HG02938 (cell line): ENCODE results near the gene C17orf75.
"Not testable (repeated sequence)": the region's sequence is repeated elsewhere in the genome, so short reads cannot be mapped to it uniquely, and the experiment has no call there.

Experiments used
- ATAC-seq: cut with Tn5 transposase; IDR thresholded peaks from one replicate; pipeline ENCODE4 v1.9.1; 2021; ENCODE audit warnings: mild to moderate bottlenecking, moderate library complexity; ENCODE audit not compliant: unreplicated experiment

C17orf75 gene

DNA sequence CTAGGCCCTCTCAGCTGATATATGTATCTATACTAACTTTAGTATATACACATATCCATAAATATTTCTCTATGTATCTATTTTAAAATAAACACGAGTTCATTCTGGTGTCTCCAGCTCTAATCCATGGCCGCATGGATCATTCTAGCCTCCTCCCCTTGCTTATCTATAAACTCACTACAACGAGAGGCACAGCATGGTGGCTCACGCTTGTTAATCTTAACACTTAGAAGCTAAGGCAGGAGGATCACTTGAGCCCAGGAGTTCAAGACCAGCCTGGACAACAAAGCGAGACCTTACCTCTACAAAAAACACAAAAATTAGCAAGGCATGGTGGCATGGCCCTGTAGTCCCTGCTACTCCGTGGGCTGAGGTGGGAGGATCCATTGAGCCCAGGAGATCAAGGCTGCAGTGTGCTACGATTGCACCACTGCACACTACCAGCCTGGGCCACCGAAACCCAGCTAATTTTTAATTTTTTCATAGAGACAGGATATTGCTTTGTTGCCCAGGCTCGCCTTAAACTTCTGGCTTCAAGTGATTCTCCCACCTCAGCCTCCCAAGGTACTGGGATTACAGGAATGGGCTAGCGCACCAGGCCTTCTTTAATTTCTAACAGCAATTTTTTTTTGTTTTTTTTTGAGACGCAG is 4.1 kb upstream of the C17orf75 start:
- ATAC-seq: no peak

DNA sequence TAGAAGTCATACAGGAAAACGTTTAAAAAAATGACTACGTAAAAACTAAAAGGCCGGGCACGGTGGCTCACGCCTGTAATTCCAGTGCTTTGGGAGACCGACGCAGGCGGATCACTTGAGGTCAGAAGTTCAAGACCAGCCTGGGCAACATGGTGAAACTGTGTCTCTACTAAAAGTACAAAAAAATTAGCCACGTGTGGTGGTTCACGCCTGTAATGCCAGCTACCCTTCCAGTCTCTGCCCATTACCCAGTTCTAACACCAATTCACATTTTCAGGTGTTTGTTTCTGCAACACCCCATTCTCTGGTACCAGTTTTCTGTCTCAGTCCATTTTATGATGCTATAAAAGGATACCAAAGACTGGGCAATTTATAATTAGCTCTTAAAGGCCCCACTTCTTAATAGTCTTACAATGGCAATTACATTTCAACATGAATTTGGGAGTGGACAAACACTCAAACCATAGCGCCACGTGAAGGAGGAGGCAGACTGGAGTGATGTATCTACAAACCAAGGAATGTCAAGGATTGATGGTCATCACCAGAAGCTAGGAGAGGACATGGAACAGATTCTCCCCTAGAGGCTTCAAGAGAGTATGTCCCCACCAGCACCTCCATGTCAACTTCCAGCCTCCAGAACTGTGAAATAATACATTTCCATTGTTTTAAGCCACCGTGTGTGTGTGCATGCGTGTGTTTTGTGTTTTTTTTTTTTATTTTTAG is 791 bp upstream of the C17orf75 start:
- ATAC-seq: no peak

DNA sequence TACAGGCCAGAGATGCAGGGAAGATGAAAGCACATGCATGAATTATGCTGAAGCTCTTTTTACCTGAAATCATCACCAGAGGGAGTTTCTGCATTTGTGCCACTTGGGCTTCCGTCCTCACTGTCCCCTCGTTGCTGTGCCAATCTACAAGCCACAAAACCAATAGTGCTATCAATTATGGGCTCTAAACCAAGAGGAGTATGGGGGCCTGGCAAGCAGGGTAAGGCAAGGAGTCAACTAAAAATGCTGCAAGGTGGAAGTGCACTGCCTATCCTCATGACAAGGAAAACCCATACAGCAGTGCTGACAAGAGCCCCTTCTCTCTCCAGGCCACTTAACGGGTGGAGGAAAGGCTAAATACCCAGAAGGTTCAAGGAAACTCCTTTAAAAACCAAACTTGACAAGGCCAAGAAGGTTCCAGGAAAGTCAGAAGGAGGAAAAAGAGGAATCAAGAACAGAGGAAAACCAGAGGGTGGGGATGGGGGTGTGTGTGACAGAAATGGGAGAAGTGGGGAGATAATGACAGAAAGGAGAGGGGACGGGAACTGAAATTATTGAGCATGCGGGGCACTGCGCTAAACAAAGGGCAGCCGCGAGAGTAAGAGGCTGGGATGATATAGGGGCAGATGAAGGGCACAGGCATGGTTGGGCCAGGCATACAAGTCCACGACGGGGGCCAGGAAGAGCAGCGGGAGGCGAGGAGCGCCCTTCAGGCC is 674 bp downstream of the C17orf75 start:
- ATAC-seq: peak; percentile 14

DNA sequence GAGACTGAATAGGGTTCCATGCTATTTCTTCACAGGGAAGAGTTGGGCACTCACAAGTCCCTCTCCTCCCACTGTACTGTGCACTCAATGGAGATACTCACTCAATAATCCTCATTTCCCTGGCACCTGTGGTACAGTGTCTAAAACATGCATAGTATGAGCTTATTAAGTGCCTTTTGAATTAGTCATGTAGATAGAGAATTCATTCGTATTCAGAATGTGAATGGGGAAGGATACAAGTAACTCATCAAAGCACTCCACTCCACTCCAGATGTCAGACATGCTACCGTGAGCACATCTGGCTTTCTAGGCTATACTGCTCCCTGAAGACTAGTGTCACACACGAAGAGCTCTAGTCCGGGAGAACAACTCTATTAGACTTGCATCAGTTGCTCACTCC is 6.3 kb downstream of the C17orf75 start:
- no peak for ATAC-seq

DNA sequence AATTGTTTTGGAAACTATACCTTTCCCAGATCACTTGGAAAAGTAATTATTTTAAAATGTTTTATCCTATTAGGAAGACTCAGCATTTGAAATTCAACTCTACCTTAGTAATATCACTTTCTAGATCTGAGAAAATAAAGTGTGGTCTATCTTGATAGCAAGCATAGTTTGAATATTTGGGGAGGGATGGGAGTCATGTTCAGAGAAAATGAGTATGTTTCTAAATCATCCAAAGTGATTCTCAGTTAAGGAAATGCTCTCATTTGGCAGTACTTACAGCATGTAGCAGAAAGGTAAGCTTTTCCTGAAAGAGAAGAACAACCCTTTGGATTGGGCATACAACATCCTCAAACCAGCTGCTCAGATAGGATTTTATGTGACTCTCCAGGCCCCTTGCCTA is 6.9 kb downstream of the C17orf75 start:
- ATAC-seq: no peak

DNA sequence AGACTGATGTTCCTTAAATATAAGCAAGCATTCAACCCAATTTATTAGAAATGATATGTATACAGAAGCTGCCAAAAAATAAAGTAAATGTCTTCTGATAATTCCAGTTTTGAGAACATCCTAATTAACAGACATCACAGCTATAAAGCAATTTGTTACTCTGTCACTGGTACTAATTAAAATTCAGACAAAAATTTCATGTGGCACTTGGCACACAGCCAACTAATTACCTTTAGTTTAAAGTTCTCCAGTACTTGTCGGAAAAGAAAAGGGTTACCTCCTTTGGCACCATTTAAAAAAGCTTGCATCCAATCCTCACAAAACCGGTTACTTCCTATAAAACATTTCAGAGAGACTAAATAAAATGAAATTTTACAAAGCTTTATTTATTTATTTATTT is 8.8 kb downstream of the C17orf75 start:
- ATAC-seq: no peak

DNA sequence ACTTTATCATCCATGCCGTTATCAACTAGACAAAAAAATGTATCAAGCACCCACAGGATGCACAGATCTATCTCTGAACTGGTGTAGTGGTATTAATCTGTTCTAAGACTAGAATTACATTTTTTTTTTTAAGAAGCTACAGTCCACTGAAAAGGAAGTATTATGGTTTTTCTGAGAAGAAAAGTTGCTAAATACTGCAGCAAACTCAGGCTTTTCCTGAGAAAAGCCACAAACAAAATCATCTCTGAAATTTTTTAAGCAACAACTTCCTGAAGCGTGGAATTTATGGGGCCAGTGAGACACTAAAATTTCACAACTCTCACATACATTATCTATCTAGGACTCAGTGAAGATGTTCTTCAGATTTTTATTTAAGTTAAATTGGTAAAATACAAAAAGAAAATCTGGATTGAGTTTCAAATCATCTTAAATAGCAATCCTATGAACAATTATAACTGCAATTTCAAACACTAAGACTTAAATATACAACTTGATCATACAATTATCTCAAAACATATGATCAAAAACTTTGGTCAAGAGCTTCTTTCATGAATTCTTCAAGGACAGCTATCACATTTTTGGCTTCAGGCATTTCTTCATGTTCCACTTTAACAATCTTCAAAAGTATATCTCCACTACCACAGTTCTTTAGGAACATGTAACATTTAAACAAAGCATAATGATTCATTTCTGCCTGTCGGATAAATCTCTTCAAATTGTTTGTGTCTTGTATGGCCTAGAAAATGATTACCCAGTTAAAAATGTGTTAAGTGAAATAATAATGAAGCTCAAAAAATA is 10.5 kb downstream of the C17orf75 start:
- no peak for ATAC-seq

DNA sequence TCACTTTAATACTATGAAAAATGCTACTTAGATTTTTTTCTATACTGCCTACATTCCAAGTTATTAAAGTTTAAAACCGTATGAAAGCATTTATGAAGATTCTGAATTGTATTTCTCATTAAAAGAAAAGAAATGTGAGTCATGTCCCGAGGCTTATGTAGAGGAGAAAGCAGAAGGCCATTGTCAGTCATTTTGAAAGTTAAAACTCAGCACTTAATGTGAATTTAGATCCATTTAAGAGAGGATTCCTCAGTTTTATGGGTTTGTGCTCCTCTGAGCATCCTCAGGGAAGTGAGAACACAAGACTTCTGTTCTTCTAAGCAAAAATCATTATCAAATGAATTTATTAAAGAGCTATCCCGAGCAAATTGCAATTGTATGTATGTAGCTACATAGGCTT is 11.8 kb downstream of the C17orf75 start:
- ATAC-seq: no peak

DNA sequence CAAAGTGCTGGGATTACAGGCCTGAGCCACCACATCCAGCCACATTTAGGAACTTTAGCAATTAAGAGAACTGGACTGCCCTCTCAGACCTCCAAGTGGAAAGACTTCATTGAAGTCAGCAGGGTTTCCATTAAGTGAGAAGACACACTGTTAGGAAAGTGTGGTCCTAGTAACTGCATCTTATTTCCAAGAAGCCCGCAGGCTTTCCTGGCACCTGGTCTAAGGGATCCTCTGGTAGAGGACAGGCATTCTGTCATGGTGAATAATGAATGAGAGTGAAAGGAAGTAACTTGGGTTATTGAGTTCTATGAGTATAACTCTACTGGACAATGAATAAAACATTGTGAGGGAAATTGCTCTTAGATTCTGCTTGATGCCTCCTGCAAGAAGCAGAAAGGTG is 14.1 kb downstream of the C17orf75 start:
- no peak for ATAC-seq

DNA sequence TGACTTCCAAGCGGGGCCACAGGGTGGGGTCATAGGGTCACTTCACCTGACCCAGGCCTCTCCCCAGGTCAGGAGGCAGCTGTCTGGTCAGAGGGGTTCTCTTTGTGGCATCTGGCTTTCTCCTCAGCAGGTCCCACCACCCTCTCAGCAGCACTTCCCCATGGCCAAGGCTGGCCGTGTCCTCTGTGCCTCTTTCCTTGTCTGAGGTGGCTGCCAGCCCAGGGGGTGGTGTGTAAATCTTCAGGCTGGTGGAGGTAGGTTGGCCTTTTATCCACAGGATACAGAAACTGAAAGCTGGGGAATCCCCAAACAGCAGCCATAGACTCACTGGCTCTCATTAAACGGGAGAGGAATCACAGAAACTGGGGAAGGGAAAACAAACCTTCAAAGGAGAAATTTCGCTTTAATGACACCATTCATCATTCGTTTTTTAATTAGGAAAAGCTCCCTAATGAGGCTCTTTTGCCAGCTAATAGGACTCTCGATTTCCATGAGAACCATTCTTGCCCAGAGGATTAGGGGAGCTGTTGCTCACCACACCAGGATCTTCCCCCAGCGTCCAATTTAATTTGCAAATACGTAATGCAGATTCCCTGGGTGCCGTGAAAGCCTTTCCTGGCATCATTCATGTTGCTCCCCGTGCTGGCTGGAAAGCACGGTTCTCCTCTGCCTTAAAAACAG is 18.0 kb downstream of the C17orf75 start:
- ATAC-seq: no peak

DNA sequence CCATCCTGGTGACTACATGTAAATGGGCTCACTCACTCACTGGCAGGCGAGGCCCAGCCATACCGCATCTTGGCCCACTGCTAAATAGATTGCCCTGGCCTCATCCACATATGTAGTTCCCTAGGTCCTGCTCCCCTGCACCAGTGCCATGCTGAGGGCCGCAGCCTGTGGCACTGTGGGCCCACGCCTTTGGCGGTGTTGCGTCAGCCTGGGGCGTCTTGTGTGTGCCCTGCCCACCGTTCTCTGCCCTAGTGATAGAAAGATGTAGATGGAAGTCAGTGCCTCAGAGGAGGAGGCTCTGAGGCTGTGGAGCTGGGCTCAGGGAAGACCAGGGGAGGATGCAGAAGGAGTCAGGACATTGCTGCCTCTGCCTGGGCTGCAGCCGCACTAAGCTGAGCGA is 18.9 kb downstream of the C17orf75 start:
- no peak for ATAC-seq

DNA sequence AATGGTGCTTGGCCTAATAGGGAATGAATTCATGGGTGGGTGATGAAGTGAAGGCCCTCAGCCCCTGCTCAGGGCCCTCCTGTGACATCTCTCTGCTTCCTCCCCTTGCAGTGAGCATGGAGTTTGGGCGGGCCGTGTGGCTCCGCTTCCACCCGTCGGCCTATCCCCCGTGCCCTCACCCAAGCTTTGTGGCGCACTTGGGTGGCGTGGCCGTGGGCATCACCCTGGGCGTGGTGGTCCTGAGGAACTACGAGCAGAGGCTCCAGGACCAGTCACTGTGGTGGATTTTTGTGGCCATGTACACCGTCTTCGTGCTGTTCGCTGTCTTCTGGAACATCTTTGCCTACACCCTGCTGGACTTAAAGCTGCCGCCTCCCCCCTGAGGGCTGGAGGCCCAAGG is 21.1 kb downstream of the C17orf75 start:
- no peak for ATAC-seq

DNA sequence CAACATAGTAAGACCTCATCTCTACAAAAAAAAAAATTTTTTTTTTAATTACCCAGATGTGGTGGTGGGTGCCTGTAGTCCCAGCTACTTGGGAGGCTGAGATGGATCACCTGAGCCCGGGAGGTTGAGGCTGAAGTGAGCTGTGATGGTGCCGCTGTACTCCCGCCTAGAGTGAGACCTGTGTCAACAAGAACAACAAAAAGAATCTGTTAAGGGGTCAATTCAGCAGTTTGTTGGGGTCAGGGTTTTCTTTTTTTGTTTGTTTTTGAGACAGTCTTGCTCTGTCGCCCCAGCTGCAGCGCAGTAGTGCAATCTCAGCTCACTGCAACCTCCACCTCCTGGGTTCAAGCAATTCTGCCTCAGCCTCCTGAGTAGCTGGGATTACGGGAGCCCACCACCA is 21.9 kb downstream of the C17orf75 start:
- ATAC-seq: not testable (repeated sequence)

DNA sequence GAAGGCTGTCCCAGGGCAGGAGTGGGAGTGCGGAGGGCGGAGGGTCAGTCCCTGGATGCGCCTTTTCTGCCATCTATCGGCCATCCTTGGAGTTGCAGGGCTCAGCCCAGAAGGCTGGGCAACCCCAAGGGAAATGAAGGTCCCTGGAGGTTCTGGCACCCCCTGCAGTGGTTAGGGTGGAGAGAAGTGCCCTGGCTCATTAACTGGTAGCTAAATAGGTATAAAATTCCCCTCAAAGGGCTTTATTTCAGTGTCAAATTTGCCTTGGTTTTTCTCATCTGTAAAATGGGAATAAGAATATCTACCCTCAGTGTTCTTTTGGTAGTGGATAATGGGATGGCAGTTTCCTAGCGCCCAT is 22.4 kb downstream of the C17orf75 start:
- ATAC-seq: no peak

DNA sequence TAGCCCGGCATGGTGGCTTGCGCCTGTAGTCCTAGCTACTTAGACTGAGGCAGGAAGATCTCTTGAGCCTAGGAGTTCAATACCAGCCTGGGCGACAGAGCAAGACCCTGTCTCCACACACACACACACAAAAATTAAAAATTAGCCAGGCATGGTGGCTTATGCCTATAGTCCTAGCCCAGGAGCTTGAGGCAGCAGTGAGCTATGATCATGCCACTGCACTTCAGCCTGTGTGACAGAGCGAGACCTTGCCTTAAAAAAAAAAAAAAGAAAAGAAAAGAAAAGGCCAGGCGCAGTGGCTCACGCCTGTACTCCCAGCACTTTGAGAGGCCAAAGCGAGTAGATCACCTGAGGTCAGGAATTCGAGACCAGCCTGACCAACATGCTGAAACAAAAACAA is 23.9 kb downstream of the C17orf75 start:
- ATAC-seq: no peak

DNA sequence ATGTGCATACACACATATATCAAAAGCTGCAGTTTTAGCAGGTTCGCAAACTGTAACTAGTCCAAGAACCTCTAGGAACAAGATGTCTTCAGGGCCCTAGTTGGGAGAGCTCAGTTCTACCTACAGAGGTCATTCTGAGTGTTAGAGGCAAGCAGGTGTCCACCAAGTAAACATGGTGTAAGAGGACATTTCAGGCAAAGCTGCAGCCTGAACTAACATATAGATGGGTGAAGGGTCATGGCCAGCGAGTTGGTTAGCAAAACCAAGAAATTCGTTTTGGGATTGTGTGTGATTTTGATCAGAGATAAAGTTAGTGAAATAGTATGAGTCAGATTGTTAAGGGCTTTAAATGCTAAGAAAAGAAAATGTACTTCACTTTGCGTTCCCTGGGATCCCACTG is 24.6 kb downstream of the C17orf75 start:
- ATAC-seq: no peak

DNA sequence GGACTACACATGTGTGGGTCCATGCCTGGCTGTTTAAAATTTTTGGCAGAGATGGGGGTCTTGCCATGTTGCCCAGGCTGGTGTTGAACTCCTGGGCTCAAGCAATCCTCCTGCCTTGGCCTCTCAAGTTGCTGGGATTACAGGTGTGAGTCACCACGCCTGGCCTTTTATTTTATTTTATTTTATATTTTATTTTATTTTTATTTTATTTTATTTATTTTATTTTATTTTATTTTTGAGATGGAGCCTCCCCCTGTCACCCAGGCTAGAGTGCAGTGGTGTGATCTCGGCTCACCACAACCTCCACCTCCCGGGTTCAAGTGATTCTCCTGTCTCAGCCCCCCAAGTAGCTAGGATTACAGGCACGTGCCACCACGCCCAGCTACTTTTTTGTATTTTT is 25.3 kb downstream of the C17orf75 start:
- not testable (repeated sequence) for ATAC-seq

DNA sequence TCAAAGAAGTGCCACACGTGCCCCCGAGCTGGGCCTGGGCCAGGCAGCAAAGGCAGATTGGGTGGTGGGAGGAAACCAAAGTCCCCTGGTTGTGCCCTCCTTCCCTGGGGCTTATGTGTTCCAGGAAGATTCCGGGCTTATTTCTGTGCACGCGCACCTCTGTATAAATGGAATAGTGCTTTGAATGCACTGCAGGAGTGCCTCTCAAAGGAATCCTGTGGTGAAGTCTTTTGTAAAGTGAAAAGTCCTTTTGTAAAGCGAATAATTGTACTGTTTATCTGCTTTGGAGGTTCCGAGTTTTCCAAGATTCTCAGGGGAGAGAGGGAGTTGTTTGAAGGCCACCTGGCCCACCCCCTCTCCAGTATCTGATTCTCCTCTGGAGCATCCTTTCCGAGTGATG is 26.8 kb downstream of the C17orf75 start:
- no peak for ATAC-seq

DNA sequence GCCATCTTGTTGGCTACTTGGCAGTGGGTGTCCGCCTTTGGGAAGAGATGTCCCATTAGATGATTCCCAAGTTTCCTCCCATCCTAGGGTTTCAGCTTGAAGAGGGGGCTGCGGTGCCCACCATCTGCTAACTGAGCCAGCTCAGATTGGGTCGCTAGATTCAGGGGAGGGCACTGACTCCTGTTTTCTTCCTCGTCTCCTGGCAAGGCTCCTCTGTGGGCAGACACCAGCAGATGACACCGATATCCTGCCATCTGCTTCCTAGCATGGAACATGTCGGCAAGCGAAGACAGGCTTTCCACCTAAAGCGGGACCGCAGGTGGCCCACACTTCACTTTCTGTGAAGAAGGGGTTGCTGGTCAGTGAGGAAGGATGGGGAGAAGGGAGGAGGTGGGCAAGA is 27.3 kb downstream of the C17orf75 start:
- ATAC-seq: no peak

DNA sequence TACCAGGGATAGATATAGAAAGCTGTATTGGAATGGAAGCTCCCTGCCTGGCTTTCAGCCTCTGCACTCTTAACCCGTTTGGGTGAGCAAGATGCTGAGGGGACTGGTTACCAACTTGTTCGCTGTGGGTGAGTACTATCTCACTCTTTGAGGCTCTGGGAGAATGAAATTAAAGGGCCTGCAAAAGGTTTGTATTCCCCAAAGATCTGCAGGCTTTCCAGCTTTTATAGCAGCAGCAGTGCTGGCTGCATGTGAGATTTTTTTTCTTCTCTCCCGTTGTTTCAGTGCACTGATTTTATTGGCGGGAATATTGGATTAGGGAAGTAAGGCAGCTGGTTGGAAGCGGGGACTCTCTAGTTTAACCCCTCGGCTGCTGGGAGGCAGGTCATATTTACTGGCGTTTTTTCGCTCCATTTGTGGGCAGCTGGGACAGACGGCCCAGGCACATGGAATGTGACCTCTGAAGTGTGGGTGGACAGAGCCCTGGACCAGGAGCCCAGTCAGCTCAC is 30.9 kb downstream of the C17orf75 start:
- no peak for ATAC-seq

DNA sequence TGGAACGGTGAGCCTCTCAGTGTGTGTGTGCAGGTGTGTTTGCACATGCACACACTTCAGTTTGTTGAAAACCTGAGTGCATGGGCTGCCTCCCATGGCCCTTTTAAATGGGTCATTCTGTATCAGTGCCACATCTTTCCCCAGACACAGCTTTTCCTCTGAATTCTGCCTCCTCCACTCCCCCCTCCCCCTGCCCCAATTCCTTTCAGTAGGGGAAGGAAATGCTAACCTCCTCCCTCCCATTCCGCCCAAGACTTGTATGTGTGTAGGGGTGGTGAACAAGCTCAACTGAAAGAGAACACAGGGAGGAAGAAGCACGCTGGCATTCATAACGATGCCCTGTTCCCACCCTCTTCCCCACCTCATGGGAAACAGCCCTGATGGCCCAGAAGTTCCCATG is 34.3 kb downstream of the C17orf75 start:
- ATAC-seq: no peak
